Right atrium auricular region (tissue), 2 donors: ENCODE data around the gene SLC25A23. TPM values are rescaled to one million over a fixed set of nuclear protein-coding genes. Genes with fewer than 3 reads are reported as not detected.

ENCODE experiments used
- DNase-seq: peaks from one replicate; pipeline ENCODE4 v3.0.0-alpha.2; 2019; ENCODE audit warnings: low spot score
- H3K27ac ChIP-seq, 2 donors: fragments of 200-600 bp; sonication (generic); 1 replicate in 1 of 2; 2 replicates in 1 of 2; pipeline ENCODE4 v1.5.1; 2016 to 2019
- H3K27me3 ChIP-seq, 2 donors: fragments of 200-600 bp; sonication (generic); one replicate each; pipeline versions ENCODE4 v1.5.1 to v1.6.0; 2017 to 2019
- H3K36me3 ChIP-seq: fragments of 200-600 bp; sonication (generic); one replicate; pipeline ENCODE4 v1.5.1; 2016
- H3K4me1 ChIP-seq, 2 donors: fragments of 200-600 bp; sonication (generic); one replicate each; pipeline versions ENCODE4 v1.5.1 to v1.6.0; 2017 to 2019
- H3K4me3 ChIP-seq, 2 donors: fragments of 200-600 bp; sonication (generic); 1 replicate in 1 of 2; 2 replicates in 1 of 2; pipeline ENCODE4 v1.5.1; 2017 to 2019; ENCODE audit warnings: mild to moderate bottlenecking in 1 of 2, moderate library complexity in 1 of 2
- H3K9me3 ChIP-seq, 2 donors: fragments of 200-600 bp; sonication (generic); one replicate each; pipeline ENCODE4 v1.5.1; 2019
- total RNA-seq, 2 donors: library from RNA; depleted of rRNA; stranded (reverse); fragments of >200 nt; gene quantifications; one replicate each; pipeline ENCODE4 v1.1.0, GENCODE V29; 2016
- TF ChIP-seq, protein P1 (sequence below), 2 donors: fragments of 200-600 bp; sonication (generic); IDR thresholded peaks; one replicate each; pipeline ENCODE4 v1.5.1; 2019; ENCODE audit warnings: antibody characterized with exemption in 2 of 2

Gene SLC25A23
- total RNA-seq, 2 donors from 2014 or later: 88.7 to 103 TPM

DNA sequence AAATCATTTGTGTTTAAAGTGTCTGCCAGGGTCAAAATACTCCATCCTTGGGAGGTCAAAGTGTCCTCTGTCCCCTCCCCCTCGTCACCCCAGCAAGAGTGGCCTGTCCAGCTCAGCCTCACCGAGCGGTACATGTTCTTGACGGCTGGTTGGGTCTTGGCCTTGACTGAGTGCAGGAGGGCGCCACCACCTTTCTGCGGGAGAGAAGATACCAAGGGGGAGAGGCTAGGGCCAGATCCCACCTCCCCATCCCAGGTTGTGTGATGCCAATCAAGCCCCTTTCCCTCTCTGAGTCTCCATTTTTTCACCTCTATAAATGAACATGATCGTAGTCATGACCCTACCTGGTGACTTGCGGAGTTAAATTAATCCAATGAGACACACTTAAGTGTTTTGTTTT, 10.6 kb upstream of the SLC25A23 start:
- Histone ChIP-seq H3K4me1 (no peaks in the 10 kb centered on the region), H3K27ac (no peak overlapping the region), H3K9me3 (no peaks in the 10 kb centered on the region), H3K4me3 (no peak overlapping the region), H3K36me3 (no peaks in the 10 kb centered on the region), H3K27me3 (peaks cover 0 to under 1% of the 10 kb centered on the region in 2 donors)
- DNase-seq: no peak
- TF ChIP-seq, protein P1, sequence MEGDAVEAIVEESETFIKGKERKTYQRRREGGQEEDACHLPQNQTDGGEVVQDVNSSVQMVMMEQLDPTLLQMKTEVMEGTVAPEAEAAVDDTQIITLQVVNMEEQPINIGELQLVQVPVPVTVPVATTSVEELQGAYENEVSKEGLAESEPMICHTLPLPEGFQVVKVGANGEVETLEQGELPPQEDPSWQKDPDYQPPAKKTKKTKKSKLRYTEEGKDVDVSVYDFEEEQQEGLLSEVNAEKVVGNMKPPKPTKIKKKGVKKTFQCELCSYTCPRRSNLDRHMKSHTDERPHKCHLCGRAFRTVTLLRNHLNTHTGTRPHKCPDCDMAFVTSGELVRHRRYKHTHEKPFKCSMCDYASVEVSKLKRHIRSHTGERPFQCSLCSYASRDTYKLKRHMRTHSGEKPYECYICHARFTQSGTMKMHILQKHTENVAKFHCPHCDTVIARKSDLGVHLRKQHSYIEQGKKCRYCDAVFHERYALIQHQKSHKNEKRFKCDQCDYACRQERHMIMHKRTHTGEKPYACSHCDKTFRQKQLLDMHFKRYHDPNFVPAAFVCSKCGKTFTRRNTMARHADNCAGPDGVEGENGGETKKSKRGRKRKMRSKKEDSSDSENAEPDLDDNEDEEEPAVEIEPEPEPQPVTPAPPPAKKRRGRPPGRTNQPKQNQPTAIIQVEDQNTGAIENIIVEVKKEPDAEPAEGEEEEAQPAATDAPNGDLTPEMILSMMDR (IDR thresholded peaks at IDR 0.05): no peak

DNA sequence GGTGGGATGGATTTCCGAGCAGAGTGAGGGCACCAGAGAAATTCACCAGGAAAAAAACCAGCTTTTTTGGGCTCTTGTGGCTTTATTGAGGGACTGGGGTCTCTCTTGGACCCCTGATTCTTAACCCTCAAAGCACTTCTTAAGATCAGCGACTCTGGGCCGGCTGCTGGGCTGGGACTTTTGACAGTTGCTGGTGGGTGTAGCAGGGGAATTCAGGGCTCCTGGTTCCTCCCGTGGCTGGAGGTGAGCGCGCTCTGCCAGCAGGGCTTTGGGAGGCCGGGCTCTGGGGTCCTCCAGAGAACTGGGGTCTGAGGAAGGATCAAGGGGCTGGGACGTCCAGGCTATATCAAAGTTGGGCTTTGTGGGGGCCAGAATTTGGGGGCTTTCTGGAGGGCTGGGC, 7.8 kb upstream of the SLC25A23 start:
- H3K4me1 ChIP-seq: peaks cover 0 to 8% of the 10 kb centered on the region in 2 donors
- peaks cover 5 to 10% of the 10 kb centered on the region in 2 donors for H3K27me3 ChIP-seq
- no peak overlapping the region for H3K4me3 ChIP-seq
- no peaks in the 10 kb centered on the region for H3K36me3 ChIP-seq
- no peak for DNase-seq
- TF ChIP-seq, protein P1 (IDR thresholded peaks at IDR 0.05): no peak
- H3K9me3 ChIP-seq: no peaks in the 10 kb centered on the region
- H3K27ac ChIP-seq: no peak overlapping the region

- Histone ChIP-seq H3K27ac (no peak overlapping the region), H3K4me1 (peaks cover 0 to 8% of the 10 kb centered on the region in 2 donors), H3K36me3 (no peaks in the 10 kb centered on the region), H3K4me3 (no peak overlapping the region), H3K9me3 (no peaks in the 10 kb centered on the region), H3K27me3 (peaks cover 5 to 10% of the 10 kb centered on the region in 2 donors)
- DNase-seq: no peak
- TF ChIP-seq, protein P1 (IDR thresholded peaks at IDR 0.05): no peak
Measured at GRCh38 chr19:6466526-6467248, 7.1 kb upstream of the SLC25A23 start.

DNA sequence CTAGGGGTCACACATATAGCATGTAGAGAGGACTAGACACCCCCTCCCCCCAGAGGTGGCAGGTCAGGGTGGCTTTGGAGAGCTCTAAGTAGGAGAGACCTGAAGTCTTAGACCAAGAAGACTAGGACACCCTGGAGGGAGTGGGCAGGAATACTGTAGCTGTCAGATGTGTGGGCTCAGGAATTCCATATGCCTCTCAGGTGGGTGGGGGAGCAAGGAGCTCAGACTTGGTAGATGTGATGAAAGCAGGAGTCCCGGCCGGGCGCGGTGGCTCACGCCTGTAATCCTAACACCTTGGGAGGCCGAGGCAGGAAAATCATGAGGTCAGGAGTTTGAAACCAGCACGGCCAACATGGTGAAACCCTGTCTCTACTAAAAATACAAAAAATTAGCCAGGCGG, 6.1 kb upstream of the SLC25A23 start:
- H3K9me3 ChIP-seq: no peaks in the 10 kb centered on the region
- H3K27ac ChIP-seq: no peak overlapping the region
- H3K4me1 ChIP-seq: peaks cover 0 to 11% of the 10 kb centered on the region in 2 donors
- no peak overlapping the region for H3K4me3 ChIP-seq
- H3K27me3 ChIP-seq: peaks cover 5 to 10% of the 10 kb centered on the region in 2 donors
- no peaks in the 10 kb centered on the region for H3K36me3 ChIP-seq
- no peak for DNase-seq
- TF ChIP-seq, protein P1 (IDR thresholded peaks at IDR 0.05): no peak

- no peaks in the 10 kb centered on the region for H3K36me3 ChIP-seq
- H3K4me1 ChIP-seq: peaks cover 0 to 11% of the 10 kb centered on the region in 2 donors
- DNase-seq: no peak
- H3K27ac ChIP-seq: no peak overlapping the region
- peaks cover 5 to 10% of the 10 kb centered on the region in 2 donors for H3K27me3 ChIP-seq
- TF ChIP-seq, protein P1 (IDR thresholded peaks at IDR 0.05): no peak
- H3K4me3 ChIP-seq: no peak overlapping the region
- no peaks in the 10 kb centered on the region for H3K9me3 ChIP-seq
Measured at GRCh38 chr19:6465006-6465405, 5.4 kb upstream of the SLC25A23 start.
